Naive thymus-derived CD4-positive, alpha-beta T cell (primary cell): ENCODE results near the gene IL17A. TPM values are rescaled to one million over a fixed set of nuclear protein-coding genes. Genes with fewer than 3 reads are reported as not detected.
A peak's percentile ranks its signal among the peaks of the same experiment; 100 is the strongest.

Source experiments
- ATAC-seq: fragments of 150-1000 bp; cut with Tn5 transposase; 2 replicates; pipeline ENCODE4 v1.10.0; 2021; ENCODE audit warnings: mild to moderate bottlenecking, moderate library complexity
- CTCF ChIA-PET: fragments of 350-600 bp; sonication (Branson Sonifier 250); formaldehyde crosslinking; loops from one replicate; lab custom pipeline; 2021; ENCODE audit warnings: antibody characterized with exemption; lab: Charles Lee
- POLR2A ChIA-PET: fragments of 350-600 bp; sonication (Branson Sonifier 250); formaldehyde crosslinking; loops from one replicate; lab custom pipeline; 2021; ENCODE audit warnings: antibody characterized with exemption, inconsistent platforms; lab: Charles Lee
- DNase-seq, 9 donors: peaks; one replicate each; pipeline versions ENCODE4 v3.0.0 to v3.0.0-alpha.2; 2020 to 2022; ENCODE audit warnings: mixed read lengths in 1 of 9
- H3K27ac ChIP-seq: one replicate; pipeline ENCODE4 v1.7.0; 2013; ENCODE audit warnings: mild to moderate bottlenecking, low read depth, low read length, moderate library complexity
- H3K27me3 ChIP-seq, 2 donors: one replicate each; pipeline ENCODE4 v1.7.0; 2013; ENCODE audit warnings: low read length in 2 of 2, mild to moderate bottlenecking in 2 of 2, moderate library complexity in 2 of 2; ENCODE audit not compliant: control insufficient read depth in 2 of 2, insufficient read depth in 2 of 2
- H3K36me3 ChIP-seq, 3 experiments: 1 replicate in 2 of 3; 2 replicates in 1 of 3; pipeline ENCODE4 v1.7.0; 2013; ENCODE audit warnings: low read length in 3 of 3, mild to moderate bottlenecking in 3 of 3, moderate library complexity in 1 of 3; ENCODE audit not compliant: insufficient read depth in 3 of 3, control insufficient read depth in 2 of 3
- H3K4me1 ChIP-seq, 2 donors: one replicate each; pipeline ENCODE4 v1.7.0; 2013; ENCODE audit warnings: low read length in 2 of 2, mild to moderate bottlenecking in 2 of 2, moderate library complexity in 1 of 2; ENCODE audit not compliant: control insufficient read depth in 2 of 2, insufficient read depth in 2 of 2
- H3K4me3 ChIP-seq: 2 replicates; pipeline ENCODE4 v1.7.0; 2013; ENCODE audit warnings: mild to moderate bottlenecking, low read length
- H3K9me3 ChIP-seq, 3 experiments: 1 replicate in 2 of 3; 2 replicates in 1 of 3; pipeline ENCODE4 v1.7.0; 2013; ENCODE audit warnings: low read length in 3 of 3; ENCODE audit not compliant: control insufficient read depth in 2 of 3
- H3K27ac Mint-ChIP-seq, 9 donors: one replicate each; pipeline ENCODE4 v1.8.0; 2020 to 2022; ENCODE audit warnings: mixed read lengths in 9 of 9, mild to moderate bottlenecking in 8 of 9, moderate library complexity in 5 of 9, inconsistent platforms in 2 of 9
- H3K27me3 Mint-ChIP-seq, 5 donors: one replicate each; pipeline ENCODE4 v1.8.0; 2021 to 2022; ENCODE audit warnings: mixed read lengths in 5 of 5, mild to moderate bottlenecking in 1 of 5
- H3K36me3 Mint-ChIP-seq, 5 donors: one replicate each; pipeline ENCODE4 v1.8.0; 2020 to 2022; ENCODE audit warnings: mixed read lengths in 5 of 5, mild to moderate bottlenecking in 3 of 5, inconsistent platforms in 1 of 5
- H3K4me1 Mint-ChIP-seq, 7 donors: one replicate each; pipeline ENCODE4 v1.8.0; 2020 to 2022; ENCODE audit warnings: mixed read lengths in 7 of 7, mild to moderate bottlenecking in 3 of 7, inconsistent platforms in 1 of 7
- H3K4me3 Mint-ChIP-seq, 10 donors: one replicate each; pipeline ENCODE4 v1.8.0; 2020 to 2022; ENCODE audit warnings: mild to moderate bottlenecking in 10 of 10, mixed read lengths in 10 of 10, moderate library complexity in 6 of 10, inconsistent platforms in 2 of 10
- H3K9me3 Mint-ChIP-seq, 11 donors: one replicate each; pipeline ENCODE4 v1.8.0; 2020 to 2022; ENCODE audit warnings: mixed read lengths in 11 of 11, mild to moderate bottlenecking in 4 of 11, inconsistent platforms in 1 of 11, moderate library complexity in 1 of 11
- intact Hi-C, 2 donors: fragments of 100-400 bp; cut with micrococcal nuclease; formaldehyde crosslinking; loops; one replicate each; pipeline ENCODE4 v1.15.1; 2023
- polyA plus RNA-seq, 2 donors: library from polyadenylated mRNA; unstranded; fragments of 300-500 nt; fragmentation: Illumina TruSeq; gene quantifications; one replicate each; pipeline ENCODE4 v1.2.3, GENCODE V29; 2021
- total RNA-seq, 6 experiments: library from RNA in 5 of 6; stranded (reverse) in 5 of 6; gene quantifications; 1 replicate in 5 of 6; 2 replicates in 1 of 6; pipeline ENCODE4 v1.2.3 and lab custom pipeline; 2021 to 2026

Gene IL17A
- total RNA-seq (not detected), polyA plus RNA-seq (not detected), total RNA-seq (lab: John Stamatoyannopoulos, UW) (not detected)

- POLR2A ChIA-PET = no interaction called here
- no peaks in the 10 kb centered on the region for H3K9me3 ChIP-seq
- no peak within 1 kb of the TSS for H3K4me3 ChIP-seq
- CTCF ChIA-PET = no interaction called here
- Mint-ChIP-seq H3K4me1 (peaks cover 0 to 1% (median 0%) of the 10 kb centered on the region in 7 donors), H3K9me3 (peaks cover 0 to 2% (median 0%) of the 10 kb centered on the region in 11 donors), H3K27ac (no peak within 1 kb of the TSS), H3K27me3 (peaks cover 17 to 57% (median 35%) of the 10 kb centered on the region in 5 donors), H3K4me3 (no peak within 1 kb of the TSS), H3K36me3 (no peaks in the 10 kb centered on the region)
- no peaks in the 10 kb centered on the region for H3K27me3 ChIP-seq
- no peak for ATAC-seq
- intact Hi-C loops = no loop called here
- no peaks in the 10 kb centered on the region for H3K36me3 ChIP-seq
- no peak for DNase-seq
- peaks cover 0 to 3% of the 10 kb centered on the region in 2 donors for H3K4me1 ChIP-seq
- no peak within 1 kb of the TSS for H3K27ac ChIP-seq
Measured at GRCh38 chr6:52186075-52186474, at the start of gene IL17A. IL17A (plus strand) TSS chr6:52186375; CDS start chr6:52186432, 57 bp downstream.

GRCh38 chr6:52136934-52137467, 49.2 kb upstream of the IL17A start:
- Mint-ChIP-seq H3K4me3 (no peak overlapping the region), H3K27ac (peak overlapping the region in 1 of 9 donors; percentile 32), H3K27me3 (peaks cover 0 to 27% (median 9%) of the 10 kb centered on the region in 5 donors), H3K4me1 (no peaks in the 10 kb centered on the region), H3K36me3 (peaks cover 0 to 4% (median 0%) of the 10 kb centered on the region in 5 donors), H3K9me3 (no peaks in the 10 kb centered on the region)
- no peaks in the 10 kb centered on the region for H3K27me3 ChIP-seq
- no peak overlapping the region for H3K27ac ChIP-seq
- POLR2A ChIA-PET = no interaction called here
- H3K9me3 ChIP-seq = no peaks in the 10 kb centered on the region
- no peaks in the 10 kb centered on the region for H3K4me1 ChIP-seq
- DNase-seq (no peak), ATAC-seq (no peak)
- CTCF ChIA-PET = no interaction called here
- H3K4me3 ChIP-seq = no peak overlapping the region
- intact Hi-C loops = no loop called here
- no peaks in the 10 kb centered on the region for H3K36me3 ChIP-seq

- Mint-ChIP-seq H3K4me1 (no peaks in the 10 kb centered on the region), H3K36me3 (no peaks in the 10 kb centered on the region), H3K9me3 (no peaks in the 10 kb centered on the region), H3K27ac (no peak overlapping the region), H3K27me3 (peaks cover 4 to 35% (median 15%) of the 10 kb centered on the region in 5 donors), H3K4me3 (no peak overlapping the region)
- Histone ChIP-seq H3K4me1 (no peaks in the 10 kb centered on the region), H3K4me3 (no peak overlapping the region), H3K27ac (no peak overlapping the region), H3K36me3 (no peaks in the 10 kb centered on the region), H3K9me3 (no peaks in the 10 kb centered on the region), H3K27me3 (no peaks in the 10 kb centered on the region)
- CTCF ChIA-PET = no interaction called here
- ATAC-seq (no peak), DNase-seq (no peak)
- intact Hi-C loops = no loop called here
- POLR2A ChIA-PET = no interaction called here
Measured at GRCh38 chr6:52138284-52138683, 47.9 kb upstream of the IL17A start.

GRCh38 chr6:52139985-52140680, 46.0 kb upstream of the IL17A start:
- intact Hi-C loops = no loop called here
- H3K27me3 Mint-ChIP-seq = peaks cover 9 to 41% (median 24%) of the 10 kb centered on the region in 5 donors
- POLR2A ChIA-PET = no interaction called here

GRCh38 chr6:52141596-52141995, 44.6 kb upstream of the IL17A start:
- no peaks in the 10 kb centered on the region for H3K9me3 Mint-ChIP-seq
- Histone ChIP-seq H3K4me1 (no peaks in the 10 kb centered on the region), H3K27me3 (no peaks in the 10 kb centered on the region), H3K9me3 (no peaks in the 10 kb centered on the region), H3K27ac (no peak overlapping the region), H3K36me3 (no peaks in the 10 kb centered on the region), H3K4me3 (no peak overlapping the region)
- ChIA-PET POLR2A (no interaction called here), CTCF (no interaction called here)
- intact Hi-C loops = no loop called here
- H3K4me1 Mint-ChIP-seq = no peaks in the 10 kb centered on the region
- no peak overlapping the region for H3K4me3 Mint-ChIP-seq
- H3K36me3 Mint-ChIP-seq = no peaks in the 10 kb centered on the region
- ATAC-seq (no peak), DNase-seq (no peak)
- H3K27me3 Mint-ChIP-seq = peaks cover 9 to 42% (median 31%) of the 10 kb centered on the region in 5 donors
- H3K27ac Mint-ChIP-seq = no peak overlapping the region

More at GRCh38 chr6:52139985-52140680, 46.0 kb upstream of the IL17A start:
- H3K4me1 ChIP-seq = no peaks in the 10 kb centered on the region
- H3K36me3 ChIP-seq = no peaks in the 10 kb centered on the region
- H3K4me1 Mint-ChIP-seq = no peaks in the 10 kb centered on the region
- H3K27ac ChIP-seq = no peak overlapping the region
- DNase-seq (no peak), ATAC-seq (no peak)
- no peaks in the 10 kb centered on the region for H3K9me3 ChIP-seq
- H3K27ac Mint-ChIP-seq = no peak overlapping the region
- no peaks in the 10 kb centered on the region for H3K9me3 Mint-ChIP-seq
- H3K36me3 Mint-ChIP-seq = no peaks in the 10 kb centered on the region
- no peak overlapping the region for H3K4me3 ChIP-seq
- no peak overlapping the region for H3K4me3 Mint-ChIP-seq
- CTCF ChIA-PET = interaction anchor here (0.6 kb wide), 1 partner anchor 696 kb away, joined by 3 read pairs; no protein-coding TSS in a partner anchor
- no peaks in the 10 kb centered on the region for H3K27me3 ChIP-seq

GRCh38 chr6:52142556-52142955, 43.6 kb upstream of the IL17A start:
- Histone ChIP-seq H3K4me1 (no peaks in the 10 kb centered on the region), H3K4me3 (no peak overlapping the region), H3K27me3 (no peaks in the 10 kb centered on the region), H3K27ac (no peak overlapping the region), H3K36me3 (no peaks in the 10 kb centered on the region), H3K9me3 (no peaks in the 10 kb centered on the region)
- ATAC-seq (no peak), DNase-seq (no peak)
- Mint-ChIP-seq H3K9me3 (no peaks in the 10 kb centered on the region), H3K4me1 (no peaks in the 10 kb centered on the region), H3K27ac (no peak overlapping the region), H3K36me3 (no peaks in the 10 kb centered on the region), H3K4me3 (no peak overlapping the region), H3K27me3 (peaks cover 15 to 42% (median 30%) of the 10 kb centered on the region in 5 donors)
- POLR2A ChIA-PET = no interaction called here
- intact Hi-C loops = no loop called here
- CTCF ChIA-PET = no interaction called here

- H3K36me3 Mint-ChIP-seq = no peaks in the 10 kb centered on the region
- DNase-seq (no peak), ATAC-seq (no peak)
- no peak overlapping the region for H3K27ac Mint-ChIP-seq
- intact Hi-C loops = no loop called here
- Histone ChIP-seq H3K27me3 (no peaks in the 10 kb centered on the region), H3K36me3 (no peaks in the 10 kb centered on the region), H3K4me3 (no peak overlapping the region), H3K27ac (no peak overlapping the region), H3K4me1 (no peaks in the 10 kb centered on the region), H3K9me3 (no peaks in the 10 kb centered on the region)
- no peak overlapping the region for H3K4me3 Mint-ChIP-seq
- peaks cover 17 to 42% (median 34%) of the 10 kb centered on the region in 5 donors for H3K27me3 Mint-ChIP-seq
- peaks cover 0 to 2% (median 0%) of the 10 kb centered on the region in 7 donors for H3K4me1 Mint-ChIP-seq
- POLR2A ChIA-PET = no interaction called here
- H3K9me3 Mint-ChIP-seq = no peaks in the 10 kb centered on the region
- CTCF ChIA-PET = no interaction called here
Measured at GRCh38 chr6:52143551-52143950, 42.6 kb upstream of the IL17A start.
